ENCODE results near the gene BRD4. TPM values are rescaled to one million over a fixed set of nuclear protein-coding genes. Genes with fewer than 3 reads are reported as not detected.

BRD4 gene
- total RNA-seq, 4 donors from 2014 or later: 27.6 to 46.5 (median 35.3) TPM

DNA sequence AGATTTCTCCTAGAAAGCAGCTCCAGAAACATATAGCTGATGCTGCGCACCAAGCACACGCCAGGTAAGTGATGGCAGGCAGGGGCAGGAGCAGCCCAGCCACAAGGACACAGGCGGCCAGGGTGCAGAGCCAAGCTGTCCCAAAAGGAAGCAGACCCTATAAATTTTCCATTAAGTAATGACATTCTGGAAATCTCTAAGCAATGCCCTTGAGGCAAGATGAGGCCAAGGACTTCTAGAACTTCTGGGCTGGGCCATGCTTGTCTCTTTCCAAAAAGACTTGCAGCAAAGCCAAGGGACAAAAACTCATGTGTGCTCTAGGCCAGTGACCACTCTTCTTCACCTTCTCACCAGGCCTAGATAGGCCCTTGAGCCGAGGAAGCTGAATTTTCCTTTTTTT is 57.9 kb downstream of the BRD4 start:
- TF ChIP-seq, protein P1, sequence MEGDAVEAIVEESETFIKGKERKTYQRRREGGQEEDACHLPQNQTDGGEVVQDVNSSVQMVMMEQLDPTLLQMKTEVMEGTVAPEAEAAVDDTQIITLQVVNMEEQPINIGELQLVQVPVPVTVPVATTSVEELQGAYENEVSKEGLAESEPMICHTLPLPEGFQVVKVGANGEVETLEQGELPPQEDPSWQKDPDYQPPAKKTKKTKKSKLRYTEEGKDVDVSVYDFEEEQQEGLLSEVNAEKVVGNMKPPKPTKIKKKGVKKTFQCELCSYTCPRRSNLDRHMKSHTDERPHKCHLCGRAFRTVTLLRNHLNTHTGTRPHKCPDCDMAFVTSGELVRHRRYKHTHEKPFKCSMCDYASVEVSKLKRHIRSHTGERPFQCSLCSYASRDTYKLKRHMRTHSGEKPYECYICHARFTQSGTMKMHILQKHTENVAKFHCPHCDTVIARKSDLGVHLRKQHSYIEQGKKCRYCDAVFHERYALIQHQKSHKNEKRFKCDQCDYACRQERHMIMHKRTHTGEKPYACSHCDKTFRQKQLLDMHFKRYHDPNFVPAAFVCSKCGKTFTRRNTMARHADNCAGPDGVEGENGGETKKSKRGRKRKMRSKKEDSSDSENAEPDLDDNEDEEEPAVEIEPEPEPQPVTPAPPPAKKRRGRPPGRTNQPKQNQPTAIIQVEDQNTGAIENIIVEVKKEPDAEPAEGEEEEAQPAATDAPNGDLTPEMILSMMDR (IDR thresholded peaks at IDR 0.05; ENCODE audit: low read depth): no peak

DNA sequence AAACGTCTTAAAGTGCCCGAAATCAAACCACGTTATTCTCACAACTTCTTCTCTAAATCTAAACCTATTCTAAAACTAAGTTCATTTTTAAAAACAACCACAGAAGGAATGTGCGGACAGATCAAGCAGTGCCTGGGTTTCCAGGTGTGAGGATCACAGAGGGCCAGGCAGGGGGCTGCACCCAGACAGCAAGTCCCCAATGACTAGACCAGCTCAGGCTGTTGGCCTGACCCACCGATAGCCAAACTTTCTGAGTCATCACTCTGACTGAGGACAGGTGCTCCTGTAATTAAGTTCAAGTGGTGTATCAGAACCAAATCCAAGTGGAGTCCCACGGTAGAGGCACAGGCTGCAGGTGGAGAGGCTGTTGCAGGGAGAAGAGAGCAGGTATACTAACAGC is 62.5 kb downstream of the BRD4 start:
- TF ChIP-seq, protein P1 (IDR thresholded peaks at IDR 0.05; ENCODE audit: low read depth): no peak

DNA sequence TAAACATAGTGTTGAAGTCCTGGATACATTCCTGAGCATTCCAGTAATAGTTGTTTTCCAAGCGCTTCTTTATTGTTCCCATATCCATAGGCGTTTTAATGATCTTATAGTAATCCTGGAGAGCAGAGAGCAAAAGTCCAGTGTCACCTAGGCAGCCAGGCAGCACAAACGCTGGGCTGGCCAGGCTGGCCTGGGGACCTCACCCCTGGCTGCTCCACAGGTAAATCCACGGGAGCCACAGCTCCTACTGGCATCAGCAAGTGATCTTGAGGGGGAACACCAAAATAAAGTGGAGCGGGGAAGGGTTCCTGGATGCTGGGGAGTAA is 63.4 kb downstream of the BRD4 start:
- TF ChIP-seq, protein P1 (IDR thresholded peaks at IDR 0.05; ENCODE audit: low read depth): no peak

DNA sequence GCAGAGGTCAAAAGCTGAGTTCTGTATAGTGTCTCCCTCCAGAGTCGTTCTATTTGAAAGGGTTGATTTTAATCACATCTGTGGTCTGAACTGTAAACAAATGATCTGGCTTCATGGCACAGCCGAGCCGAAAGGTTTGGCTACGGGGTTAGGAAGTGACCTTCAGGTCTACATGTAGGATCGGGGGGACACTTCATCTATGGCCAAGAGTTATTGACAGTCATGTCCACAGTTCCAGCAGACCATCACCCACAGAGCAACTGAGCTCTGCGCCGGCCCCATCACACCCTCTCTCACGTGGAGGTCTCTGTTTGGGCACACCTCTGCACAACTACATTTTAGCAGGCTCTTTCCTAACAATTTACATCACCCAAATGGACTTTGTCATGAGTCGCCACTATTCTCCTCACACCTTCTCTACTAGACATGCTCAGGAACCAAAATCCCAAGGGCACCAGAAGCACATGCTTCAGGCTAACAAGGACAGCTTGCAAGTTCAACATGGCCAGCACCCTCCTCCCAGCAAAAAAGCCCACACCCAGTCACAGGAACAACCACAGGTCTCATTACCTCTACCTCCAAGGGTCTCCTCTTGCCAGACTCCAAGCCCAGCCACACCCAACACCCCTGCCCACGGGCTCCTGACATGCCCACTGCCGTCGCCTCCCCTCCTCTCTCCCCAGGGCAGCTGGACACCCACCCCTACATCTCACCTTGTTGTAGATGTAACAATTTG is 64.0 kb downstream of the BRD4 start:
- TF ChIP-seq, protein P1 (IDR thresholded peaks at IDR 0.05; ENCODE audit: low read depth): no peak

DNA sequence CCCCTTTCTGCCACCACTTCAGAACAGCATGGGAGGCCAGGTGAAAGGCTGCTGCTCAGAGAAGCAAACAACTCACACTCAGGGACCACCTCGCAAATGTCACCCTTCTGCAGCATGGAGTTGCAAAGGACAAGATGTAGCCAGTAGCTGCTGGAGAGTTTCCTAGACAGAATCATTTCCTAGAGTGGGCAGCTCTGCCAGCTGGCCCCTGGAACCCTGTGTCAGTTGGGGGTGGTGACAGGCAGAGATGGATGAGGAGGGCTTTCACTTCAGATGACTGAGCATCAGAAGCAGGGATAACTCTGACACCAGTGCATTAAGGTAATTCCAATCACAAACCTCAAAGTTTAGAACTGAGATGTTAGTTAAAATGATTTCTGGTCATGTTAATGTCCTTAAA is 65.7 kb downstream of the BRD4 start:
- TF ChIP-seq, protein P1 (IDR thresholded peaks at IDR 0.05; ENCODE audit: low read depth): no peak

DNA sequence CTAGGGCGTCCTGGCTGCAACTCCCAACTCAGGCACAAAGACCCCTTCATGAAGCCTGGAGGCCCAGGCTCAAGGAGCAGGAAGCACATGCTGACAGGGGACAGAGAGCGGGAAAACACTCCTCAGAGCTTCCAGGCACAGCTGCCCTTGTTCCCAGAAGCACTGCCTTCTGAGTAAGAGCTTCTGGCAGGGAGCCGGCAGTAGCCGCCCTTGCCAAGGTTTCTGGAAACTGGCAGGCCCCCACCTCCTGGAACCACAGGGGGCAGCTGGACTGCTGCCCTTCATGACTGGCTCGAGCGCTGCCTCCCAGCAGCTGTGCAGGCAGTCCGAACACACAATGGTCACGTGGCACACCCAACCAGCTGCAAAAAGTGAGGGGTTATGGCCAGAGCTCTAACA is 66.5 kb downstream of the BRD4 start:
- TF ChIP-seq, protein P1 (IDR thresholded peaks at IDR 0.05; ENCODE audit: low read depth): no peak

DNA sequence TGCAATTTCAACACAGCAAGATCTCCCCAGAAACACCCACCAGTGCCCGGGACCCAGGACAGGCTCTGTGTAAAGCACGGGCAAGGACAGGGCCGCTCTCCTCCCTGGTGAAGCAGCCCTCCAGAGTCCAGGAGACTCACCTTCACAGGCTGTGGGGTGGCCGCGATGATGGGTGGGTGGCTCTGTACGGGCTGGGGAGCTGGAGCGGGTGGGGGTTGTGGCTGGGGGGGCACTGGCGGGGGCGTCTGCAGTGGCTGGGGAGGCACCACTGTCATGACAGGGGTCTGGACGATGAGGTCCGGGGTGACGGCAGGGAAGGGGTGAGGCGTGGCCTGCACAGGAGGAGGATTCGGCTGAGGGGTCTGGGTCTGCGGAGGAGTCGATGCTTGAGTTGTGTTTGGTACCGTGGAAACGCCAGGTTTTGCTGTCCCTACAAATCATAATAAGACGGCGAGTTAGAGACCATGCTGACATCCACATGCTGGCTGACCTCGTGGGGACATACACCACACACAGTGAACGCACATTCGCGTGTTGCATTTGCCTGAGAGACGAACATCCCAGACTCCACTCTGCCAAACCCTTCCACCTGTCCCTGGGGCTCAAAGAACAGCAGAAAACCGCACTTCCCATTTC is 67.0 kb downstream of the BRD4 start:
- TF ChIP-seq, protein P1 (IDR thresholded peaks at IDR 0.05; ENCODE audit: low read depth): no peak
